Endodermal cell (in vitro differentiated cells): ENCODE results near the gene MTCP1. TPM values are rescaled to one million over a fixed set of nuclear protein-coding genes. Genes with fewer than 3 reads are reported as not detected.
A peak's percentile ranks its signal among the peaks of the same experiment; 100 is the strongest.

Experiments
- DNase-seq: peaks from one replicate; pipeline ENCODE4 v3.0.0-alpha.2; 2017
- H3K27ac ChIP-seq: 2 replicates; pipeline ENCODE4 v1.5.1; 2013; ENCODE audit warnings: mild to moderate bottlenecking, low read depth, low read length, moderate library complexity
- H3K27me3 ChIP-seq: 2 replicates; pipeline ENCODE4 v1.6.1; 2013; ENCODE audit warnings: mild to moderate bottlenecking, low read length, moderate library complexity; ENCODE audit not compliant: insufficient read depth, control insufficient read depth, poor library complexity, severe bottlenecking
- H3K36me3 ChIP-seq: 2 replicates; pipeline ENCODE4 v1.7.0; 2013; ENCODE audit warnings: mild to moderate bottlenecking, low read length, moderate library complexity; ENCODE audit not compliant: control insufficient read depth, insufficient read depth
- H3K4me1 ChIP-seq: one replicate; pipeline ENCODE4 v1.7.0; 2013; ENCODE audit warnings: low read length; ENCODE audit not compliant: control insufficient read depth, insufficient read depth
- H3K4me3 ChIP-seq: 2 replicates; pipeline ENCODE4 v1.5.1; 2013; ENCODE audit warnings: mild to moderate bottlenecking, low read length, moderate library complexity
- H3K9ac ChIP-seq: 2 replicates; pipeline ENCODE4 v1.6.1; 2013; ENCODE audit warnings: mild to moderate bottlenecking, low read length, moderate library complexity; ENCODE audit not compliant: poor library complexity, severe bottlenecking; ENCODE audit errors: extremely low read depth
- H3K9me3 ChIP-seq: 2 replicates; pipeline ENCODE4 v1.6.1; 2013; ENCODE audit warnings: mild to moderate bottlenecking, low read length, moderate library complexity; ENCODE audit not compliant: control insufficient read depth
- H3K27ac Mint-ChIP-seq: 2 replicates; pipeline ENCODE4 v1.8.0; 2020; ENCODE audit warnings: mixed read lengths
- H3K27me3 Mint-ChIP-seq: 2 replicates; pipeline ENCODE4 v1.8.0; 2021; ENCODE audit warnings: mild to moderate bottlenecking, mixed read lengths; ENCODE audit not compliant: insufficient read depth
- H3K36me3 Mint-ChIP-seq: 2 replicates; pipeline ENCODE4 v1.8.0; 2020; ENCODE audit warnings: low read depth, mixed read lengths
- H3K4me1 Mint-ChIP-seq: 2 replicates; pipeline ENCODE4 v1.8.0; 2020; ENCODE audit warnings: mixed read lengths
- H3K4me3 Mint-ChIP-seq: 2 replicates; pipeline ENCODE4 v1.8.0; 2020; ENCODE audit warnings: mild to moderate bottlenecking, moderate library complexity, mixed read lengths
- H3K9me3 Mint-ChIP-seq: 2 replicates; pipeline ENCODE4 v1.8.0; 2020; ENCODE audit warnings: mild to moderate bottlenecking, mixed read lengths
- CTCF ChIP-seq: fragments of 200-600 bp; sonication (generic); conservative IDR thresholded peaks from 2 replicates; pipeline ENCODE4 v1.5.0; 2021; ENCODE audit warnings: antibody characterized with exemption, mild to moderate bottlenecking
- WGBS, 2 experiments: methylation state at CpG; one replicate each; pipeline versions ENCODE4 v1.1.5 to v1.1.7; 2013; ENCODE audit warnings: missing lambda C conversion rate in 2 of 2, mixed read lengths in 1 of 2; ENCODE audit not compliant: insufficient coverage in 1 of 2, insufficient read length in 1 of 2; 5-methylcytosine and 5-hydroxymethylcytosine counted together
- total RNA-seq, 2 donors: library from RNA; stranded (reverse); fragmentation: NEBNext Ultra II Directional in 1 of 2; extraction: Animal tissue kit (Norgen Biotek cat#: 25700) in 1 of 2; gene quantifications; 2 replicates in 1 of 2; 3 replicates in 1 of 2; pipeline ENCODE4 v1.2.1, GENCODE V29; 2021

The MTCP1 gene
- total RNA-seq, 2 donors from 2014 or later = 12.6 to 17.4 TPM

GRCh38 chrX:155094468-155095061 lies 23.6 kb upstream of the MTCP1 start:
- Mint-ChIP-seq H3K9me3 (peaks cover 31% of the 10 kb centered on the region), H3K4me1 (no peaks in the 10 kb centered on the region), H3K27me3 (no peaks in the 10 kb centered on the region), H3K27ac (no peak overlapping the region), H3K4me3 (no peak overlapping the region), H3K36me3 (peaks cover 25% of the 10 kb centered on the region)
- H3K36me3 ChIP-seq = peaks cover 15% of the 10 kb centered on the region
- no peaks in the 10 kb centered on the region for H3K27me3 ChIP-seq
- 78% methylated on average over 4 of the region's 4 CpGs; no CpG with 5 or more reads in 1 of the 2 experiments for WGBS, 2 experiments
- no peaks in the 10 kb centered on the region for H3K9me3 ChIP-seq
- no peak for DNase-seq
- no peak overlapping the region for H3K27ac ChIP-seq
- no peak overlapping the region for H3K9ac ChIP-seq
- H3K4me1 ChIP-seq = no peaks in the 10 kb centered on the region
- peak; percentile 79 for TF ChIP-seq CTCF
- H3K4me3 ChIP-seq = no peak overlapping the region

DNA sequence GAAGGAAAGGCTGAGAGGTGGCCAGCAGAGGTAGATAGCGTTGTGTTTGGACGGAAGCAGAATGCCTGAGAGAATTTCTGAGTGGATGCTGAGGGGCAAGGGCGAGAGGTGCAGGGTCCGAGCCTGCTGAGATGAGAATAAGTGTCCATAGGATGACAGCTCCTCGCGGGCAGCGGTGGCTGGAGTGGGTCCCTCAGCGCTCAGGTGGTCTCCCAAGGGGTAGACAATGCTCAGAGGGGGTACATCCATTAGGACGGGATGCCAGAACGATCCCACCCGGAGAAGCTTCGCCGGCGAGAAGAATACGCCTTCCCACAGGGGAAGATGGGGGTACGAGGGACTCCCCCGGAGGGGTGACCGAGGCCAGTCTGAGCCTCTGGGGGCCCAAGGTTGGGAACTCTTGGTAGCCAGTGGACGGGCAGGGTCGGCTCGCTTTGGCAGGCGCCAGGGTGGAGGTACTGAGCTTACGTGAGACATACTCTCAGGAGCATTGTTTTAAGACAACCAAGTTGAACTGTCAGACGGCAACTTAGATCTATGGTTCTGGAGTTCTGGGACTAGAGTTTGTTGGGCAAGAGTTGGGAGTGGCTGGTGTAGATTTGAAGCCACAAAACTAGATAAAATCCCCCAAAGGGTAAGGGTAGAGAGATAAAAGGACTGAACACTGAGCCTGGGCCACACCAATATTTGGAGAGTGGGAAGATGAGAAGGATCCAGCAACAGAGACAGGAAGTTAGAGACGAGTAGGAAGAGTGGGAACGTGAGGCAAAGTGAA lies 16.2 kb upstream of the MTCP1 start:
- Histone ChIP-seq H3K9me3 (no peaks in the 10 kb centered on the region), H3K9ac (no peak overlapping the region), H3K36me3 (peaks cover 18% of the 10 kb centered on the region), H3K27me3 (no peaks in the 10 kb centered on the region), H3K4me3 (no peak overlapping the region), H3K27ac (no peak overlapping the region), H3K4me1 (no peaks in the 10 kb centered on the region)
- Mint-ChIP-seq H3K4me3 (no peak overlapping the region), H3K4me1 (no peaks in the 10 kb centered on the region), H3K27ac (no peak overlapping the region), H3K27me3 (no peaks in the 10 kb centered on the region), H3K9me3 (peaks cover 53% of the 10 kb centered on the region), H3K36me3 (peaks cover 43% of the 10 kb centered on the region)
- 96 to 100% methylated on average over 5 to 26 of the region's 26 CpGs for WGBS, 2 experiments
- DNase-seq = no peak
- TF ChIP-seq CTCF = no peak

DNA sequence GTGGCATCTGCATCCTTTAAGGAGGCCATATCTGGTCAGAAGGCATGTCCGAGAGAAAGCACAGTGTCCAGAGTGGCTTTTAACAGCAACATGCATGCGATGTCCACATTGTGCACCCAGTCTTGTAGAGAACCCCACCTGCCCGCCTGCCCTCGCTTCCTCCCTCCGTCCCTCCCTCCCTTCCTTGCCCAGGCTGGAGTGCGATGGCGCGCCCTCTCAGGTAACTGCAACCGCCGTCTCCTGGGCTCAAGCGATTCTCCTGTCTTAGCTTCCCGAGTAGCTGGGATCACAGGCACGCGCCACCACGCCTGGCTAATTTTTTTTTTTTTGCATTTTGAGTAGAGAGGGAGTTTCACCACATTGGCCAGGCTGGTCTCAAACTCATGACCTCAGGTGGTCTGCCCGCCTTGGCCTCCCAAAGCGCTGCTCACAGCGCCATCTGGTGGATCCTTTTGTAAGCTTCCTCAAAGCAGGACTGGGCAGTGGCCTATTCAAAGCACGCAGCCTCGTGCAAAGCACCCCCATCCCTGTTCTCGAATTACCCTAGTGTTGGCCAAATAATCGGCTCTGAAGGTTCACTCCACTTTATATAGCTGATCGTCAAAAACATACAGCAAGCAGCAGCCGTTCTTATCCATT lies 15.4 kb upstream of the MTCP1 start:
- Mint-ChIP-seq H3K4me3 (no peak overlapping the region), H3K9me3 (peaks cover 58% of the 10 kb centered on the region), H3K27ac (no peak overlapping the region), H3K4me1 (no peaks in the 10 kb centered on the region), H3K36me3 (peaks cover 44% of the 10 kb centered on the region), H3K27me3 (no peaks in the 10 kb centered on the region)
- Histone ChIP-seq H3K27ac (no peak overlapping the region), H3K4me1 (no peaks in the 10 kb centered on the region), H3K9me3 (no peaks in the 10 kb centered on the region), H3K4me3 (no peak overlapping the region), H3K27me3 (no peaks in the 10 kb centered on the region), H3K9ac (no peak overlapping the region), H3K36me3 (peaks cover 23% of the 10 kb centered on the region)
- TF ChIP-seq CTCF = peak; percentile 75
- peak; percentile 85 for DNase-seq
- 88 to 100% methylated on average over 1 to 21 of the region's 24 CpGs for WGBS, 2 experiments
